Head of caudate nucleus (tissue), 42 donors: ENCODE results near the gene FAXC.
"Not testable (repeated sequence)": the region's sequence is repeated elsewhere in the genome, so short reads cannot be mapped to it uniquely, and the experiment has no call there.

Experiments
- DNase-seq, 42 donors: peaks; one replicate each; pipeline versions ENCODE4 v3.0.0 to v3.0.0-alpha.2; 2020 to 2021; ENCODE audit warnings: mixed read lengths in 7 of 42
- intact Hi-C: fragments of 100-400 bp; cut with DNase I; formaldehyde crosslinking; loops from one replicate; pipeline ENCODE4 v1.15.0; 2022

The FAXC gene

GRCh38 chr6:99346595-99346994, 2.9 kb downstream of the FAXC start:
- intact Hi-C loops = no loop called here
- no peak for DNase-seq

- DNase-seq = no peak
- intact Hi-C loops = no loop called here
Measured at GRCh38 chr6:99345164-99345563, 4.3 kb downstream of the FAXC start.

- intact Hi-C loops = no loop called here
- DNase-seq = peak in 1 of 42 donors; percentile 14
Measured at GRCh38 chr6:99344289-99344688, 5.2 kb downstream of the FAXC start.

GRCh38 chr6:99341862-99342455, 7.5 kb downstream of the FAXC start:
- no peak for DNase-seq
- intact Hi-C loops = no loop called here

- peak in 1 of 42 donors; percentile 29 for DNase-seq
- intact Hi-C loops = loop anchor here (10.0 kb wide), 1 partner anchor 87 kb away; the partner anchor contains the start of gene PNISR
Measured at GRCh38 chr6:99338188-99338587, 11.3 kb downstream of the FAXC start.

- intact Hi-C loops = loop anchor here (10.0 kb wide), 1 partner anchor 90 kb away; the partner anchor contains the start of gene PNISR
- DNase-seq = not testable (repeated sequence)
Measured at GRCh38 chr6:99335298-99335697, 14.2 kb downstream of the FAXC start.

GRCh38 chr6:99334526-99335127, 14.8 kb downstream of the FAXC start:
- intact Hi-C loops = loop anchor here (10.0 kb wide), 1 partner anchor 90 kb away; the partner anchor contains the start of gene PNISR

GRCh38 chr6:99333068-99333467, 16.4 kb downstream of the FAXC start:
- intact Hi-C loops = loop anchor here (10.0 kb wide), 1 partner anchor 92 kb away; the partner anchor contains the start of gene PNISR
- DNase-seq = no peak

More at GRCh38 chr6:99334526-99335127, 14.8 kb downstream of the FAXC start:
- DNase-seq = peak in 12 of 42 donors; percentile 23 to 63 (median 38)

GRCh38 chr6:99331531-99331930, 17.9 kb downstream of the FAXC start:
- intact Hi-C loops = loop anchor here (10.0 kb wide), 1 partner anchor 93 kb away; the partner anchor contains the start of gene PNISR
- no peak for DNase-seq

GRCh38 chr6:99330159-99330558, 19.3 kb downstream of the FAXC start:
- DNase-seq = peak in 38 of 42 donors; percentile 18 to 87 (median 62)
- intact Hi-C loops = loop anchor here (10.0 kb wide), 1 partner anchor 95 kb away; the partner anchor contains the start of gene PNISR

GRCh38 chr6:99324996-99325395, 24.5 kb downstream of the FAXC start:
- intact Hi-C loops = no loop called here
- no peak for DNase-seq

GRCh38 chr6:99318566-99318965, 30.9 kb downstream of the FAXC start:
- intact Hi-C loops = no loop called here

GRCh38 chr6:99312354-99312753, 37.1 kb downstream of the FAXC start:
- intact Hi-C loops = no loop called here
- no peak for DNase-seq

More at GRCh38 chr6:99318566-99318965, 30.9 kb downstream of the FAXC start:
- DNase-seq = no peak

GRCh38 chr6:99310553-99310952, 38.9 kb downstream of the FAXC start:
- intact Hi-C loops = no loop called here
- DNase-seq = no peak

GRCh38 chr6:99309557-99309956, 39.9 kb downstream of the FAXC start:
- no peak for DNase-seq
- intact Hi-C loops = no loop called here

GRCh38 chr6:99308788-99309187, 40.7 kb downstream of the FAXC start:
- intact Hi-C loops = no loop called here

GRCh38 chr6:99307295-99307907, 42.1 kb downstream of the FAXC start:
- DNase-seq = no peak
- intact Hi-C loops = no loop called here

More at GRCh38 chr6:99308788-99309187, 40.7 kb downstream of the FAXC start:
- DNase-seq = no peak

- DNase-seq = no peak
- intact Hi-C loops = no loop called here
Measured at GRCh38 chr6:99306341-99306740, 43.1 kb downstream of the FAXC start.

GRCh38 chr6:99305021-99305554, 44.4 kb downstream of the FAXC start:
- intact Hi-C loops = no loop called here
- DNase-seq = peak in 1 of 42 donors; percentile 15

GRCh38 chr6:99297415-99297814, 52.1 kb downstream of the FAXC start:
- DNase-seq = no peak
- intact Hi-C loops = no loop called here
